ENCODE measurements around the gene SLC25A12. TPM values are rescaled to one million over a fixed set of nuclear protein-coding genes. Genes with fewer than 3 reads are reported as not detected.

The SLC25A12 gene
- total and polyA plus RNA-seq, 9 donors = 15.6 to 34.1 (median 21.6) TPM

- Histone ChIP-seq H3K4me1 (ENCODE audit: insufficient read depth) (no peaks in the 10 kb centered on the region), H3K27ac (no peak overlapping the region), H3K36me3 (no peaks in the 10 kb centered on the region), H3K9me3 (no peaks in the 10 kb centered on the region), H3K4me3 (no peak overlapping the region), H3K27me3 (no peaks in the 10 kb centered on the region)
- no peak for DNase-seq
- WGBS, 3 donors = 55 to 71% (median 68%) methylated on average over 4 of the region's 4 CpGs
- intact Hi-C loops (cut with DNase I) = no loop called here
- TF ChIP-seq EP300 (IDR thresholded peaks at IDR 0.05) = no peak
- TF ChIP-seq CTCF (IDR thresholded peaks at IDR 0.05) = no peak
- no peak for TF ChIP-seq POLR2A (IDR thresholded peaks at IDR 0.05)
Observed at GRCh38 chr2:171735991-171736710, 157.9 kb downstream of the SLC25A12 start.

Small RNA genes within 50 kb of the gene (small RNA-seq; reads per million reads assigned to genes)
- not detected for gene RNU6-182P

Other genes starting within 250 kb of the SLC25A12 start
- gene DYNC1I2, start 206.8 kb downstream of the SLC25A12 start, total RNA-seq = 10 to 100 TPM; 69.9 to 91.6 (median 81.4) TPM
- 100 to 1,000 TPM in 1 of 2 donors, 10 to 100 TPM in 1; 82.4 to 118 TPM for gene DYNC1I2, start 206.8 kb downstream of the SLC25A12 start, polyA plus RNA-seq
- gene HAT1, start 28.2 kb upstream of the SLC25A12 start, total RNA-seq = 10 to 100 TPM; 22.7 to 46.1 (median 35.2) TPM
- gene HAT1, start 28.2 kb upstream of the SLC25A12 start, polyA plus RNA-seq = 10 to 100 TPM; 30.1 to 31.4 TPM
- gene METAP1D, start 105.7 kb upstream of the SLC25A12 start, total RNA-seq = 10 to 100 TPM in 5 of 7 donors, 1 to 10 TPM in 2; 8.5 to 14.3 (median 11.2) TPM
- 1 to 10 TPM; 7.0 to 9.8 TPM for gene METAP1D, start 105.7 kb upstream of the SLC25A12 start, polyA plus RNA-seq
- under 1 TPM in 2 of 7 donors, not detected in 5; 0.15 to 0.20 TPM for gene DLX1, start 191.3 kb upstream of the SLC25A12 start, total RNA-seq
- gene DLX1, start 191.3 kb upstream of the SLC25A12 start, polyA plus RNA-seq = under 1 TPM; 0.07 to 0.18 TPM
- gene DLX2, start 208.7 kb upstream of the SLC25A12 start, total RNA-seq = under 1 TPM in 1 of 7 donors, not detected in 6; 0.12 TPM
- gene DLX2, start 208.7 kb upstream of the SLC25A12 start, polyA plus RNA-seq = not detected

Data from ovary (tissue), 9 donors.